Neural progenitor cell (in vitro differentiated cells): ENCODE measurements around the gene NRG3. TPM values are rescaled to one million over a fixed set of nuclear protein-coding genes. Genes with fewer than 3 reads are reported as not detected.

Experiments used
- DNase-seq: peaks from one replicate; pipeline ENCODE4 v3.0.0-alpha.2; 2016; ENCODE audit warnings: low spot score
- H2AFZ ChIP-seq: fragments of 200-600 bp; sonication (generic); replicated peaks from 2 replicates; pipeline ENCODE4 v1.6.1; 2016; ENCODE audit warnings: antibody characterized with exemption
- H3F3A ChIP-seq: fragments of 200-600 bp; sonication (generic); 2 replicates; pipeline ENCODE4 v1.6.1; 2016; ENCODE audit warnings: antibody characterized with exemption, low read depth
- H3K27ac ChIP-seq: fragments of 200-600 bp; sonication (generic); 2 replicates; pipeline ENCODE4 v1.5.1; 2016; ENCODE audit warnings: mild to moderate bottlenecking
- H3K27me3 ChIP-seq: fragments of 200-600 bp; sonication (generic); 2 replicates; pipeline ENCODE4 v1.6.1; 2016; ENCODE audit warnings: mild to moderate bottlenecking, moderate library complexity
- H3K36me3 ChIP-seq: fragments of 200-600 bp; sonication (generic); 2 replicates; pipeline ENCODE4 v1.5.1; 2016
- H3K4me1 ChIP-seq: fragments of 200-600 bp; sonication (generic); 2 replicates; pipeline ENCODE4 v1.6.1; 2016; ENCODE audit warnings: mixed run types
- H3K4me2 ChIP-seq: fragments of 200-600 bp; sonication (generic); 2 replicates; pipeline ENCODE4 v1.6.1; 2016
- H3K4me3 ChIP-seq: fragments of 200-600 bp; sonication (generic); 2 replicates; pipeline ENCODE4 v1.5.1; 2016
- H3K79me2 ChIP-seq: fragments of 200-600 bp; sonication (generic); 2 replicates; pipeline ENCODE4 v1.6.1; 2016; ENCODE audit warnings: low read depth
- H3K9ac ChIP-seq: fragments of 200-600 bp; sonication (generic); 2 replicates; pipeline ENCODE4 v1.6.1; 2016
- H3K9me3 ChIP-seq: fragments of 200-600 bp; sonication (generic); 2 replicates; pipeline ENCODE4 v1.5.1; 2016; ENCODE audit warnings: low read depth
- H4K20me1 ChIP-seq: fragments of 200-600 bp; sonication (generic); 2 replicates; pipeline ENCODE4 v1.6.1; 2016; ENCODE audit warnings: low read depth
- H3K27ac Mint-ChIP-seq: 3 replicates; pipeline ENCODE4 v1.8.0; 2021; ENCODE audit warnings: mixed read lengths
- H3K27me3 Mint-ChIP-seq: 2 replicates; pipeline ENCODE4 v1.8.0; 2022; ENCODE audit warnings: low read depth, mild to moderate bottlenecking, inconsistent platforms, moderate library complexity, mixed read lengths; ENCODE audit not compliant: insufficient read depth
- H3K36me3 Mint-ChIP-seq: 3 replicates; pipeline ENCODE4 v1.8.0; 2021; ENCODE audit warnings: mixed read lengths
- H3K4me1 Mint-ChIP-seq: 3 replicates; pipeline ENCODE4 v1.8.0; 2021; ENCODE audit warnings: mixed read lengths
- H3K4me3 Mint-ChIP-seq: 3 replicates; pipeline ENCODE4 v1.8.0; 2021; ENCODE audit warnings: mild to moderate bottlenecking, moderate library complexity, mixed read lengths
- H3K9me3 Mint-ChIP-seq: 3 replicates; pipeline ENCODE4 v1.8.0; 2020; ENCODE audit warnings: mixed read lengths
- EZH2 ChIP-seq: fragments of 200-600 bp; sonication (generic); IDR thresholded peaks from 2 replicates; pipeline ENCODE4 v1.6.1; 2017; ENCODE audit warnings: antibody characterized with exemption, mild to moderate bottlenecking, moderate library complexity
- EZH2phosphoT487 ChIP-seq: fragments of 200-600 bp; sonication (generic); IDR thresholded peaks from 2 replicates; pipeline ENCODE4 v1.6.1; 2017; ENCODE audit warnings: antibody characterized with exemption
- total RNA-seq: library from RNA; depleted of rRNA; stranded (reverse); fragments of >200 nt; gene quantifications from 2 replicates; pipeline ENCODE4 v1.2.3, GENCODE V29; 2015; ENCODE audit warnings: low replicate concordance
- TF ChIP-seq, protein P1 (sequence below): fragments of 200-600 bp; sonication (generic); IDR thresholded peaks from 2 replicates; pipeline ENCODE4 v1.5.1; 2017; ENCODE audit warnings: antibody characterized with exemption, mild to moderate bottlenecking

The NRG3 gene
- total RNA-seq, 1 donor from 2014 or later: 1.9 TPM

DNA sequence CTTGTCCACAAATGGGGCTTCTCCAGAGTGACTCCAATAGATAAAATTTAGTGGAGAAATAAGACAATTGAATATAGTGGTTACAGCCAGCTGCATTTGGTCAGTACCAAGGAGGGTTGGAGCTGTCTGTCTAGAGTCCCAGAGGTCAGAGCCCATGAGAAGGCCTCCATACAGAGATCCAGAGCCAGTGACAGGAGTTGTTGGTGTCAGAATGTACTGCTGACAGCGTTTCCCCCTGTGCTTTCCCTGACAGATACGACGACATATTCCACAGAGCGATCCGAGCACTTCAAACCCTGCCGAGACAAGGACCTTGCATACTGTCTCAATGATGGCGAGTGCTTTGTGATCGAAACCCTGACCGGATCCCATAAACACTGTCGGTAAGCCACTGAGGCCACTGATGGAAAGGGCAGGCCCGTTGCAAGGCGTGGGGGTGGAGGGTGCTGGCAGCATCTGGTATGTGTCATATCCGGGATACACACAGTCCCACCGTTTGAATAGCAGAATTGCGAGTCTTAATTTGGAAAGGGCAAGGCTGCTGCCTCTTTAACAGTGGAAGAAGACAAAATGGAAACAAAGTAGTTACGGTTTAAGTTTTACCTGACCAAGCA, 483.6 kb downstream of the NRG3 start:
- H3K4me3 Mint-ChIP-seq: no peak overlapping the region
- Histone ChIP-seq H3F3A (no peaks in the 10 kb centered on the region), H3K27ac (no peak overlapping the region), H2AFZ (no peak overlapping the region), H3K9ac (no peak overlapping the region), H3K9me3 (no peaks in the 10 kb centered on the region), H3K4me2 (no peak overlapping the region), H3K36me3 (no peaks in the 10 kb centered on the region), H3K4me1 (peaks cover 17% of the 10 kb centered on the region), H4K20me1 (no peaks in the 10 kb centered on the region), H3K79me2 (no peaks in the 10 kb centered on the region), H3K27me3 (no peaks in the 10 kb centered on the region), H3K4me3 (no peak overlapping the region)
- H3K4me1 Mint-ChIP-seq: peaks cover 6% of the 10 kb centered on the region
- TF ChIP-seq EZH2phosphoT487: no peak
- no peaks in the 10 kb centered on the region for H3K36me3 Mint-ChIP-seq
- H3K27me3 Mint-ChIP-seq: no peaks in the 10 kb centered on the region
- H3K9me3 Mint-ChIP-seq: no peaks in the 10 kb centered on the region
- H3K27ac Mint-ChIP-seq: no peak overlapping the region
- DNase-seq: no peak

DNA sequence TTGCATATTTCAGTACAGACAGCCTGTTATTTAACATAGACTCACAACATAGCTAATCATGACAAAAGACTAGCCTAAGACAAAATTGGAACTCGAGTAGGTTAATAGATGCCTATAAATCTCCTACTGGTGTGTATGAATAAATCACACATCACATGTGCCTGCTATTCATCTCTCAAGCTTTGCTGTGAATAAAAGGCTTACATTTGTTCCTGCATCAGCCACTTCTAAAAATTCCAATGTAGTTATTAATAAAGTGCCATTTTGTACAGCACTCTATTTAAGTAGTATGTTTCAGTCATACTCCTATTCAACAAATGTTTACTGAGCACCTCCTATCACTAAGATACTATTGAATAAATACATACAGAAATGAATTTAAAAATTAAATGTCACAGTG, 486.3 kb downstream of the NRG3 start:
- no peaks in the 10 kb centered on the region for H3K36me3 Mint-ChIP-seq

DNA sequence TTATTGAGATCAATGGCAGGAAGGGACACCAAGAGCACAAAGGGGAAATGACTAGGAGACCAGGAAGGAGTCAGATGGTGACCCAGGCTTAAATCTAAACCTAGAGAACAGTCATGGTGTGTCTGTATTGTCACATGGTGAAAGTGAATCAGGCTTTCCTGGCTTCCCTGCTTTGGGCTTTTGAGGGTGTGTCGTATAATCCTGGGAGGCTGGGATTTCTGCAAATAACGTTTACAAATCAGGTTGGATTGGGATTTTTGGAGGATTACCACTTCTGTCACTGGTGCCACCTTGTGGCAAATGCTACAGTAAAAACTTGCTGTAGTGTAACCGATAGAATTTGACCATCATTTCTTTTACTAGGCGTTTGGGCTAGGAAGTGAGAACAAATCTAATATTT, 502.6 kb downstream of the NRG3 start:
- no peaks in the 10 kb centered on the region for H3F3A ChIP-seq
- peak; percentile 44 for DNase-seq
- no peak overlapping the region for H3K27ac Mint-ChIP-seq
- no peaks in the 10 kb centered on the region for H3K36me3 ChIP-seq
- TF ChIP-seq, protein P1, sequence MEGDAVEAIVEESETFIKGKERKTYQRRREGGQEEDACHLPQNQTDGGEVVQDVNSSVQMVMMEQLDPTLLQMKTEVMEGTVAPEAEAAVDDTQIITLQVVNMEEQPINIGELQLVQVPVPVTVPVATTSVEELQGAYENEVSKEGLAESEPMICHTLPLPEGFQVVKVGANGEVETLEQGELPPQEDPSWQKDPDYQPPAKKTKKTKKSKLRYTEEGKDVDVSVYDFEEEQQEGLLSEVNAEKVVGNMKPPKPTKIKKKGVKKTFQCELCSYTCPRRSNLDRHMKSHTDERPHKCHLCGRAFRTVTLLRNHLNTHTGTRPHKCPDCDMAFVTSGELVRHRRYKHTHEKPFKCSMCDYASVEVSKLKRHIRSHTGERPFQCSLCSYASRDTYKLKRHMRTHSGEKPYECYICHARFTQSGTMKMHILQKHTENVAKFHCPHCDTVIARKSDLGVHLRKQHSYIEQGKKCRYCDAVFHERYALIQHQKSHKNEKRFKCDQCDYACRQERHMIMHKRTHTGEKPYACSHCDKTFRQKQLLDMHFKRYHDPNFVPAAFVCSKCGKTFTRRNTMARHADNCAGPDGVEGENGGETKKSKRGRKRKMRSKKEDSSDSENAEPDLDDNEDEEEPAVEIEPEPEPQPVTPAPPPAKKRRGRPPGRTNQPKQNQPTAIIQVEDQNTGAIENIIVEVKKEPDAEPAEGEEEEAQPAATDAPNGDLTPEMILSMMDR: peak; percentile 59
- TF ChIP-seq EZH2 (no peak), EZH2phosphoT487 (no peak)
- H2AFZ ChIP-seq: no peak overlapping the region
- H3K27me3 ChIP-seq: no peaks in the 10 kb centered on the region
- no peak overlapping the region for H3K27ac ChIP-seq
- H3K9me3 Mint-ChIP-seq: no peaks in the 10 kb centered on the region
- H3K9me3 ChIP-seq: no peaks in the 10 kb centered on the region
- no peaks in the 10 kb centered on the region for H3K4me1 ChIP-seq
- H3K4me2 ChIP-seq: no peak overlapping the region
- no peak overlapping the region for H3K4me3 Mint-ChIP-seq
- no peaks in the 10 kb centered on the region for H3K36me3 Mint-ChIP-seq
- no peaks in the 10 kb centered on the region for H4K20me1 ChIP-seq
- no peak overlapping the region for H3K9ac ChIP-seq
- no peaks in the 10 kb centered on the region for H3K79me2 ChIP-seq
- no peaks in the 10 kb centered on the region for H3K27me3 Mint-ChIP-seq
- no peak overlapping the region for H3K4me3 ChIP-seq
- H3K4me1 Mint-ChIP-seq: no peaks in the 10 kb centered on the region

More for the DNA sequence above, 486.3 kb downstream of the NRG3 start:
- Histone ChIP-seq H4K20me1 (no peaks in the 10 kb centered on the region), H3K79me2 (no peaks in the 10 kb centered on the region), H3K4me3 (no peak overlapping the region), H3K27me3 (no peaks in the 10 kb centered on the region), H3F3A (no peaks in the 10 kb centered on the region), H3K4me2 (no peak overlapping the region), H3K9me3 (no peaks in the 10 kb centered on the region), H3K36me3 (no peaks in the 10 kb centered on the region), H3K9ac (no peak overlapping the region), H2AFZ (no peak overlapping the region), H3K27ac (no peak overlapping the region), H3K4me1 (peaks cover 9% of the 10 kb centered on the region)
- no peak overlapping the region for H3K27ac Mint-ChIP-seq
- H3K4me1 Mint-ChIP-seq: peaks cover 4% of the 10 kb centered on the region
- no peaks in the 10 kb centered on the region for H3K27me3 Mint-ChIP-seq
- DNase-seq: no peak
- TF ChIP-seq EZH2phosphoT487: no peak
- H3K4me3 Mint-ChIP-seq: no peak overlapping the region
- H3K9me3 Mint-ChIP-seq: no peaks in the 10 kb centered on the region

GRCh38 chr10:82378146-82378545, 503.2 kb downstream of the NRG3 start:
- no peak for DNase-seq
- Histone ChIP-seq H3F3A (no peaks in the 10 kb centered on the region), H3K36me3 (no peaks in the 10 kb centered on the region), H4K20me1 (no peaks in the 10 kb centered on the region), H3K4me3 (no peak overlapping the region), H3K4me2 (no peak overlapping the region), H3K4me1 (no peaks in the 10 kb centered on the region), H3K9me3 (no peaks in the 10 kb centered on the region), H3K27me3 (no peaks in the 10 kb centered on the region), H2AFZ (no peak overlapping the region), H3K9ac (no peak overlapping the region), H3K27ac (no peak overlapping the region), H3K79me2 (no peaks in the 10 kb centered on the region)
- Mint-ChIP-seq H3K27ac (no peak overlapping the region), H3K4me1 (no peaks in the 10 kb centered on the region), H3K27me3 (no peaks in the 10 kb centered on the region), H3K36me3 (no peaks in the 10 kb centered on the region), H3K9me3 (no peaks in the 10 kb centered on the region), H3K4me3 (no peak overlapping the region)
- no peak for TF ChIP-seq EZH2
- TF ChIP-seq EZH2phosphoT487: no peak
- TF ChIP-seq, protein P1: no peak
